Measurements from ENCODE around the gene KIF6. TPM values are rescaled to one million over a fixed set of nuclear protein-coding genes. Genes with fewer than 3 reads are reported as not detected.

The KIF6 gene
- total and polyA plus RNA-seq, 2 of the 8 experiments (the other 6 are each of a cell fraction or from before 2014, with no cell fraction given), result 0.53 to 0.65 TPM

- Histone ChIP-seq H2BK15ac (ENCODE audit: low read length) (no peak overlapping the region), H3K4me3 (ENCODE audit: extremely low read depth in 1 of 4, insufficient read depth in 2 of 4, low read depth in 3 of 4, low read length in 4 of 4) (no peak overlapping the region), H4K8ac (ENCODE audit: extremely low read depth, insufficient read depth, low read length) (no peak overlapping the region), H3K9ac (replicated peaks in 1 of 4; ENCODE audit: extremely low read depth in 1 of 4, low read depth in 3 of 4, low read length in 3 of 4) (no peak overlapping the region), H3K79me1 (ENCODE audit: low read depth, low read length) (no peaks in the 10 kb centered on the region), H4K5ac (ENCODE audit: insufficient read length, low read depth, low read length) (no peak overlapping the region), H3K79me2 (ENCODE audit: control insufficient read depth in 1 of 2, insufficient read depth in 2 of 2, low read length in 2 of 2) (no peaks in the 10 kb centered on the region), H3K23ac (ENCODE audit: insufficient read length) (no peak overlapping the region), H3K36me3 (ENCODE audit: control insufficient read depth in 2 of 4, insufficient read depth in 4 of 4, low read length in 3 of 4) (no peaks in the 10 kb centered on the region), H4K91ac (replicated peaks; ENCODE audit: insufficient read length, low read length) (no peak overlapping the region), H3K27ac (ENCODE audit: low read depth, low read length) (no peak overlapping the region), H3K14ac (ENCODE audit: insufficient read length) (no peak overlapping the region), H2BK12ac (ENCODE audit: low read depth, low read length) (no peak overlapping the region), H4K20me1 (replicated peaks in 1 of 2; ENCODE audit: control insufficient read depth in 1 of 2, insufficient read depth in 2 of 2, low read length in 2 of 2) (no peaks in the 10 kb centered on the region), H2BK20ac (ENCODE audit: low read length) (no peak overlapping the region), H3K27me3 (replicated peaks in 1 of 4; ENCODE audit: control insufficient read depth in 3 of 4, extremely low read depth in 1 of 4, insufficient read depth in 3 of 4, low read length in 3 of 4) (no peaks in the 10 kb centered on the region), H2AK5ac (ENCODE audit: low read depth, low read length) (no peak overlapping the region), H3K4me1 (replicated peaks in 1 of 4; ENCODE audit: control insufficient read depth in 3 of 4, insufficient read depth in 4 of 4, low read length in 3 of 4) (peaks cover 0 to 8% (median 3%) of the 10 kb centered on the region in 4 experiments; a peak in 2 of 7 replicates), H2BK120ac (replicated peaks; ENCODE audit: low read depth, low read length) (no peak overlapping the region), H2BK5ac (ENCODE audit: low read depth, low read length) (no peak overlapping the region), H3K4me2 (ENCODE audit: insufficient read depth in 1 of 2, low read depth in 2 of 2, low read length in 2 of 2) (no peak overlapping the region), H3K4ac (replicated peaks; ENCODE audit: insufficient read length, low read depth, low read length) (no peak overlapping the region), H2AFZ (ENCODE audit: low read length) (no peak overlapping the region), H3K9me3 (ENCODE audit: insufficient read depth in 2 of 2, low read depth in 1 of 2, low read length in 1 of 2) (no peaks in the 10 kb centered on the region), H3K23me2 (ENCODE audit: low read depth, low read length) (no peaks in the 10 kb centered on the region), H3K56ac (replicated peaks; ENCODE audit: insufficient read length, low read depth, low read length) (no peak overlapping the region), H3K18ac (ENCODE audit: extremely low read depth, low read length) (no peak overlapping the region)
- FAIRE-seq (no peak), DNase-seq (ENCODE audit: low read depth in 1 of 2, low spot score in 2 of 2) (no peak)
- POLR2A ChIA-PET (ENCODE audit: partially characterized antibody), result no interaction called here
- TF ChIP-seq CBX5 (IDR thresholded peaks at IDR 0.05; ENCODE audit: low read depth, low read length), result no peak
- TF ChIP-seq MAFK (IDR thresholded peaks at IDR 0.05; ENCODE audit: low read depth, low read length), result no peak
- no peak for TF ChIP-seq BRCA1 (IDR thresholded peaks at IDR 0.05; ENCODE audit: low read depth, low read length)
- TF ChIP-seq SP4 (IDR thresholded peaks at IDR 0.05; ENCODE audit: low read length), result no peak
- TF ChIP-seq CHD2 (IDR thresholded peaks at IDR 0.05; ENCODE audit: low read length), result no peak
- TF ChIP-seq POU5F1 (IDR thresholded peaks at IDR 0.05; ENCODE audit: low read depth, low read length), result no peak
- CTCF ChIA-PET (ENCODE audit: partially characterized antibody), result interaction anchor here (0.9 to 1.5 kb wide), 2 partner anchors 212 to 292 kb away, joined by 4 to 5 read pairs; no protein-coding TSS in a partner anchor
- 94% methylated on average over 1 of the region's 1 CpG; no CpG with 5 or more reads in 1 of the 2 experiments for WGBS, 2 experiments (ENCODE audit: extremely low coverage in 1 of 2, insufficient coverage in 1 of 2, insufficient read length in 1 of 2, insufficient replicate concordance in 2 of 2, low coverage in 1 of 2, low lambda C conversion rate in 2 of 2, missing lambda C conversion rate in 1 of 2)
These were observed 71.1 kb downstream of the KIF6 start for GRCh38 chr6:39654121-39654520.

Data from H1 (cell line).